ENCODE results near the gene OR4X2. TPM values are rescaled to one million over a fixed set of nuclear protein-coding genes. Genes with fewer than 3 reads are reported as not detected.

The OR4X2 gene
- total RNA-seq, 1 donor from 2014 or later = not detected

DNA sequence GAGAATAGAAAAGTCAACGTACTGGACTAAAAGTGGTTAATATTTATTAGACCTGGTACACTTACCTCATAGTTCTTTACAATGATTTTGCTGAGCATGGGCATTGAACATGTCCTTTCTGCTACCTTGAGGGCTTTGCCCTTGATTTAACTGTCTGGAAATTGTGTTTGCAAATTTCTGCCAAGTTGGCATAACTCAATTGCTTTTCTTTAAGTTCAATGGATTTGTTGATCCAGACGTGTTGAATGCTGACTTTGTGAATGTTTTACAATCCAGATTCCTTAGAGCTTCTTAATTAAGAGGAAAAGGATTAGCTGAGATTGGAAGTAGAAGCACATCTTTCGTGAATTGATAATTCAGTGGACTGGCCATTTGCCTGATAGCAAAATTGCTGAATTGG, 7.2 kb upstream of the OR4X2 start:
- no peak for DNase-seq (ENCODE audit: low spot score in 2 of 2, unreplicated experiment in 2 of 2)
- peaks cover 70% of the 10 kb centered on the region for H3K9me3 Mint-ChIP-seq
- no peaks in the 10 kb centered on the region for H3K4me1 Mint-ChIP-seq
- no peak overlapping the region for H3K27ac Mint-ChIP-seq
- H3K27me3 Mint-ChIP-seq (ENCODE audit: low read depth) = no peaks in the 10 kb centered on the region
- no peak for TF ChIP-seq CTCF (IDR thresholded peaks at IDR 0.05; ENCODE audit: unreplicated experiment)
- H3K36me3 Mint-ChIP-seq = peaks cover 3% of the 10 kb centered on the region
- H3K4me3 Mint-ChIP-seq = no peak overlapping the region

- Mint-ChIP-seq H3K4me3 (no peak overlapping the region), H3K9me3 (peaks cover 85% of the 10 kb centered on the region), H3K4me1 (no peaks in the 10 kb centered on the region), H3K27me3 (ENCODE audit: low read depth) (no peaks in the 10 kb centered on the region), H3K36me3 (peaks cover 4% of the 10 kb centered on the region), H3K27ac (no peak overlapping the region)
- no peak for TF ChIP-seq CTCF (IDR thresholded peaks at IDR 0.05; ENCODE audit: unreplicated experiment)
- no peak for DNase-seq (ENCODE audit: low spot score in 2 of 2, unreplicated experiment in 2 of 2)
These were observed 2.4 kb upstream of the OR4X2 start for GRCh38 chr11:48242501-48242900.

- no peaks in the 10 kb centered on the region for H3K4me1 Mint-ChIP-seq
- H3K4me3 Mint-ChIP-seq = no peak overlapping the region
- H3K27ac Mint-ChIP-seq = no peak overlapping the region
- peaks cover 76% of the 10 kb centered on the region for H3K9me3 Mint-ChIP-seq
- no peaks in the 10 kb centered on the region for H3K27me3 Mint-ChIP-seq (ENCODE audit: low read depth)
- DNase-seq (ENCODE audit: low spot score in 2 of 2, unreplicated experiment in 2 of 2) = no peak
- H3K36me3 Mint-ChIP-seq = no peaks in the 10 kb centered on the region
- no peak for TF ChIP-seq CTCF (IDR thresholded peaks at IDR 0.05; ENCODE audit: unreplicated experiment)
These were observed 4.0 kb downstream of the OR4X2 start for GRCh38 chr11:48248902-48249301.

- Mint-ChIP-seq H3K4me1 (no peaks in the 10 kb centered on the region), H3K27me3 (ENCODE audit: low read depth) (no peaks in the 10 kb centered on the region), H3K4me3 (no peak overlapping the region), H3K27ac (no peak overlapping the region), H3K9me3 (peaks cover 70% of the 10 kb centered on the region), H3K36me3 (no peaks in the 10 kb centered on the region)
- no peak for DNase-seq (ENCODE audit: low spot score in 2 of 2, unreplicated experiment in 2 of 2)
- no peak for TF ChIP-seq CTCF (IDR thresholded peaks at IDR 0.05; ENCODE audit: unreplicated experiment)
These were observed 16.7 kb downstream of the OR4X2 start for GRCh38 chr11:48261600-48261999.

- Mint-ChIP-seq H3K27me3 (ENCODE audit: low read depth) (no peaks in the 10 kb centered on the region), H3K4me1 (no peaks in the 10 kb centered on the region), H3K4me3 (no peak within 1 kb of the TSS), H3K36me3 (no peaks in the 10 kb centered on the region), H3K27ac (no peak within 1 kb of the TSS), H3K9me3 (peaks cover 55% of the 10 kb centered on the region)
- DNase-seq (ENCODE audit: low spot score in 2 of 2, unreplicated experiment in 2 of 2) = no peak
- TF ChIP-seq CTCF (IDR thresholded peaks at IDR 0.05; ENCODE audit: unreplicated experiment) = no peak
These were observed 18.6 kb downstream of the OR4X2 start, which contains the start of gene OR4X1 for GRCh38 chr11:48263423-48263911. Gene OR4X1 (plus strand): TSS chr11:48263861. CDS start chr11:48263861, 0 bp downstream.

- TF ChIP-seq CTCF (IDR thresholded peaks at IDR 0.05; ENCODE audit: unreplicated experiment) = no peak
- Mint-ChIP-seq H3K27me3 (ENCODE audit: low read depth) (no peaks in the 10 kb centered on the region), H3K9me3 (peaks cover 59% of the 10 kb centered on the region), H3K4me1 (no peaks in the 10 kb centered on the region), H3K36me3 (no peaks in the 10 kb centered on the region), H3K4me3 (no peak overlapping the region), H3K27ac (no peak overlapping the region)
- no peak for DNase-seq (ENCODE audit: low spot score in 2 of 2, unreplicated experiment in 2 of 2)
These were observed 25.7 kb downstream of the OR4X2 start for GRCh38 chr11:48270621-48271020.
